Hepatocyte (in vitro differentiated cells): ENCODE measurements around the gene TEKT3. TPM values are rescaled to one million over a fixed set of nuclear protein-coding genes. Genes with fewer than 3 reads are reported as not detected.

Source experiments
- DNase-seq: peaks from one replicate; pipeline ENCODE4 v3.0.0-alpha.2; 2016; ENCODE audit warnings: low spot score
- H2AFZ ChIP-seq: fragments of 200-600 bp; sonication (generic); 2 replicates; pipeline ENCODE4 v1.6.0; 2016; ENCODE audit warnings: antibody characterized with exemption, mild to moderate bottlenecking
- H3K27ac ChIP-seq: fragments of 200-600 bp; sonication (generic); 2 replicates; pipeline ENCODE4 v1.5.1; 2016; ENCODE audit warnings: mild to moderate bottlenecking
- H3K27me3 ChIP-seq: fragments of 200-600 bp; sonication (generic); 2 replicates; pipeline ENCODE4 v1.6.1; 2016
- H3K36me3 ChIP-seq: fragments of 200-600 bp; sonication (generic); replicated peaks from 2 replicates; pipeline ENCODE4 v1.5.1; 2016; ENCODE audit warnings: low read depth; ENCODE audit not compliant: insufficient read depth
- H3K4me1 ChIP-seq: fragments of 200-600 bp; sonication (generic); 2 replicates; pipeline ENCODE4 v1.5.1; 2016; ENCODE audit warnings: mild to moderate bottlenecking, moderate library complexity; ENCODE audit not compliant: insufficient read depth
- H3K4me2 ChIP-seq: fragments of 200-600 bp; sonication (generic); 2 replicates; pipeline ENCODE4 v1.6.0; 2016
- H3K4me3 ChIP-seq: fragments of 200-600 bp; sonication (generic); 2 replicates; pipeline ENCODE4 v1.5.1; 2016; ENCODE audit warnings: mild to moderate bottlenecking
- H3K79me2 ChIP-seq: fragments of 200-600 bp; sonication (generic); 2 replicates; pipeline ENCODE4 v1.6.0; 2017; ENCODE audit warnings: mild to moderate bottlenecking
- H3K9me2 ChIP-seq: fragments of 200-600 bp; sonication (generic); replicated peaks from 2 replicates; pipeline ENCODE4 v1.6.0; 2017; ENCODE audit warnings: mild to moderate bottlenecking; ENCODE audit not compliant: insufficient read depth
- H3K9me3 ChIP-seq: fragments of 200-600 bp; sonication (generic); 2 replicates; pipeline ENCODE4 v1.5.1; 2016; ENCODE audit warnings: low read depth, mild to moderate bottlenecking
- H4K20me1 ChIP-seq: fragments of 200-600 bp; sonication (generic); 2 replicates; pipeline ENCODE4 v1.6.0; 2016; ENCODE audit warnings: mild to moderate bottlenecking; ENCODE audit not compliant: insufficient read depth, poor library complexity, severe bottlenecking
- EZH2 ChIP-seq: fragments of 200-600 bp; sonication (generic); IDR thresholded peaks from 2 replicates; pipeline ENCODE4 v1.6.1; 2016; ENCODE audit warnings: antibody characterized with exemption, mild to moderate bottlenecking, borderline replicate concordance
- EZH2phosphoT487 ChIP-seq: fragments of 200-600 bp; sonication (generic); IDR thresholded peaks from one replicate; pipeline ENCODE4 v1.6.1; 2018; ENCODE audit warnings: antibody characterized with exemption, mild to moderate bottlenecking, low read depth, moderate library complexity; ENCODE audit not compliant: unreplicated experiment, severe bottlenecking
- WGBS: methylation state at CpG from one replicate; pipeline ENCODE4 v1.1.6; 2016; ENCODE audit warnings: low lambda C conversion rate; ENCODE audit errors: missing lambda C conversion rate; 5-methylcytosine and 5-hydroxymethylcytosine counted together
- polyA plus RNA-seq: library from polyadenylated mRNA; unstranded; fragments of >200 nt; fragmentation: Nextera tagmentation; extraction: Ambion mirVana; gene quantifications from 2 replicates; pipeline ENCODE4 v1.2.1, GENCODE V29; 2016
- total RNA-seq: library from RNA; depleted of rRNA; stranded (reverse); fragments of >200 nt; gene quantifications from 2 replicates; pipeline ENCODE4 v1.2.3, GENCODE V29; 2014
- TF ChIP-seq, protein P1 (sequence below): fragments of 200-600 bp; sonication (generic); IDR thresholded peaks from 2 replicates; pipeline ENCODE4 v1.5.1; 2016; ENCODE audit warnings: antibody characterized with exemption, mild to moderate bottlenecking; ENCODE audit not compliant: poor library complexity

The TEKT3 gene
- total and polyA plus RNA-seq, 2 experiments from 2014 or later = 0.45 to 1.9 TPM

DNA sequence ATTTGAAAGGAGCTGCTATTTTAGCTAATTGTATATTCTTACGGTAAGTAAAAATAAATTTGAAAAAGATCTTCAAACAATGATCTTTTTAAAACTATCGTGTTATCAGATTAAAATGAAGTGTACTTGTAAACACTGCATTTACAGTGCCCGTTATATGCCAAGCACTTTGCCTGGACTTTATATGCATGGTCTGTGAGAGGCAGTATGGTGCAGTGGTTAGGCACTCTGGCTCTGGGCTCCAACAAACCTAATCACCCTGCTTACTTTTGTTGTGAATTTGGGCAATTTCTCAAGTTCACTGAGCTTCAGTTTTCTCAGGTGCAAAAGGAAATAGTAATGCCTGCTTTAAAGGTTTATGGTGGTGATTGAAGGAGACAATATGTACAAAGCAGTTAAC lies 77.7 kb downstream of the TEKT3 start:
- H3K27me3 ChIP-seq = peaks cover 34% of the 10 kb centered on the region
- no peak overlapping the region for H2AFZ ChIP-seq
- peaks cover 14% of the 10 kb centered on the region for H3K79me2 ChIP-seq
- H3K36me3 ChIP-seq = no peaks in the 10 kb centered on the region
- no peak overlapping the region for H3K4me3 ChIP-seq
- H3K27ac ChIP-seq = peak overlapping the region; percentile 97
- no peak for DNase-seq
- TF ChIP-seq, protein P1, sequence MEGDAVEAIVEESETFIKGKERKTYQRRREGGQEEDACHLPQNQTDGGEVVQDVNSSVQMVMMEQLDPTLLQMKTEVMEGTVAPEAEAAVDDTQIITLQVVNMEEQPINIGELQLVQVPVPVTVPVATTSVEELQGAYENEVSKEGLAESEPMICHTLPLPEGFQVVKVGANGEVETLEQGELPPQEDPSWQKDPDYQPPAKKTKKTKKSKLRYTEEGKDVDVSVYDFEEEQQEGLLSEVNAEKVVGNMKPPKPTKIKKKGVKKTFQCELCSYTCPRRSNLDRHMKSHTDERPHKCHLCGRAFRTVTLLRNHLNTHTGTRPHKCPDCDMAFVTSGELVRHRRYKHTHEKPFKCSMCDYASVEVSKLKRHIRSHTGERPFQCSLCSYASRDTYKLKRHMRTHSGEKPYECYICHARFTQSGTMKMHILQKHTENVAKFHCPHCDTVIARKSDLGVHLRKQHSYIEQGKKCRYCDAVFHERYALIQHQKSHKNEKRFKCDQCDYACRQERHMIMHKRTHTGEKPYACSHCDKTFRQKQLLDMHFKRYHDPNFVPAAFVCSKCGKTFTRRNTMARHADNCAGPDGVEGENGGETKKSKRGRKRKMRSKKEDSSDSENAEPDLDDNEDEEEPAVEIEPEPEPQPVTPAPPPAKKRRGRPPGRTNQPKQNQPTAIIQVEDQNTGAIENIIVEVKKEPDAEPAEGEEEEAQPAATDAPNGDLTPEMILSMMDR = no peak
- TF ChIP-seq EZH2 (no peak), EZH2phosphoT487 (no peak)
- no peaks in the 10 kb centered on the region for H3K9me2 ChIP-seq
- H3K4me2 ChIP-seq = peak overlapping the region; percentile 93
- peaks cover 12% of the 10 kb centered on the region for H3K4me1 ChIP-seq
- WGBS = 59% methylated on average over 3 of the region's 3 CpGs
- H3K9me3 ChIP-seq = no peaks in the 10 kb centered on the region
- H4K20me1 ChIP-seq = peaks cover 8% of the 10 kb centered on the region

DNA sequence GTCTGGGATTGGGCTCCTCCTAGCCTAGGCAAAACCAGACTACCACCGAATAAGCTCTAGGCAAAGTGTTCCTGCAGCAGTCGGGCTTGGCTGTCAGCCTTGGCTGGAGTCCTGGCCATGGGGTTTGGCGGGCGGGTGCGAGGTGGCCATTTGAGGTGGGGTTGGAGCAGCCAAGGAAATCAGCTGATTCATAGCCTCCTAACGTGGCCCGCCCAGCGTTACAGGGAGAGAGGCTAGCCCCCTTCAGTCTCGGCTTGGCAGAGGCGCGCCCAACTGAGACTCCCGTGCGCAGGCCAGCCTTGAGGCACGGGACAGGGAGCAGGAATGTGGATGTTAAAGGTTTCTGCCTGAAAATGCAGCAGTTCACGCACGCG lies 78.2 kb downstream of the TEKT3 start:
- Histone ChIP-seq H2AFZ (peak overlapping the region; percentile 55), H3K4me3 (peak overlapping the region; percentile 80), H3K27ac (peak overlapping the region; percentile 97), H3K36me3 (no peaks in the 10 kb centered on the region), H3K9me3 (no peaks in the 10 kb centered on the region), H3K4me1 (peaks cover 12% of the 10 kb centered on the region), H3K9me2 (no peaks in the 10 kb centered on the region), H3K4me2 (peak overlapping the region; percentile 93), H3K79me2 (peaks cover 19% of the 10 kb centered on the region), H4K20me1 (peaks cover 8% of the 10 kb centered on the region), H3K27me3 (peaks cover 34% of the 10 kb centered on the region)
- peak; percentile 77 for DNase-seq
- WGBS = 6% methylated on average over 17 of the region's 17 CpGs
- TF ChIP-seq EZH2 (peak; percentile 11), EZH2phosphoT487 (no peak)
- TF ChIP-seq, protein P1 = no peak

DNA sequence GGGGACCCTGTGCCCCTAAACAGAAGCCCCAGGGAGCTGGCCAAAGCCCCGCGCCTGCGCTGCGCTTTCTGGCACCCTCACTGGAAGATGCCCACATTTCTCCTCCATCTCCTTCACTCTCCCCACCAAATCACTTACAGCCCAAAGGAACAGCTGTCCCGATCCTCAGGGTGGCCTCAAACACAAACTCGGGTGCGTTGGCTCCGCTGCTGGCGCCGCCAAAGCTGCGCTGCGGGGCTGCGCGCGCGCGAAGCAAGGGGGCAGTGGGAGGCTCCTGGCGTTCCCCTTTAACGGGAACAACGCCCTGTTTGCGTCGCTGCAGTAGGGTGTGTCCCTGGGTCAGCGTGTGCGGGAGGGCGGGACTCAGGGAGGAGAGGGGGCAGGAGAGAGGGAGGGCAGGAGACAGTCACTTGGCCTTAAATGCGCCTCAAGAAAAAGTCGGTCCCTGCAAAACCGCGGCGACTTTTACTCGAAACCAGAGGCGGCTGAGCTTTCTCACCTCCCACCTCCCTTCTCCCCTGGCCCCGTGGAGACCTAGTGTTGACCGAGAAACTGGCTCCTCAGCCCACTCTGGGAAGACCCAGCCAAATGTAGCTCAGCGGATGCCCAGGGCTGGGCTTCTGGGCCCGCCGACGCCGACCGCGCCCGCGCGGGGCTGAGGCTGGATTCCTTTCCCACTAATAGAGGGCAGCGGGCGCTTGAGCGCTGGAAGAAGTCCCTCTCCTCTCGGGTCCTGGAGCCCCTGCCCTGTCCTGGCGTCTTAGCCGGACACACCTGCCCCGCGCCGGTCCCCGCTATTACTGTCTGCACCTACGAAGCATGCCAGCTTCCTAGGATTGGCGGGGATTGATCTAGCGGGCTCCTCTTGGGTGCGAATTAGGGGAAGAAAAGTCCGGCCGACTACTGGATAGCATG lies 78.8 kb downstream of the TEKT3 start:
- no peaks in the 10 kb centered on the region for H3K9me2 ChIP-seq
- no peaks in the 10 kb centered on the region for H3K36me3 ChIP-seq
- peaks cover 34% of the 10 kb centered on the region for H3K27me3 ChIP-seq
- peak overlapping the region; percentile 55 for H2AFZ ChIP-seq
- H3K4me1 ChIP-seq = peaks cover 12% of the 10 kb centered on the region
- peaks cover 21% of the 10 kb centered on the region for H3K79me2 ChIP-seq
- H3K9me3 ChIP-seq = no peaks in the 10 kb centered on the region
- H4K20me1 ChIP-seq = peaks cover 8% of the 10 kb centered on the region
- peak; percentile 90 for DNase-seq
- peak overlapping the region; percentile 80 for H3K4me3 ChIP-seq
- peak overlapping the region; percentile 97 for H3K27ac ChIP-seq
- H3K4me2 ChIP-seq = peak overlapping the region; percentile 93
- WGBS = under 1% methylated on average over 60 of the region's 60 CpGs
- peak; percentile 55 for TF ChIP-seq EZH2
- no peak for TF ChIP-seq EZH2phosphoT487
- TF ChIP-seq, protein P1 = peak; percentile 27
